GM21786 (cell line): ENCODE measurements around the gene RAD18.

Experiments
- ATAC-seq: cut with Tn5 transposase; IDR thresholded peaks from one replicate; pipeline ENCODE4 v1.9.1; 2021; ENCODE audit not compliant: unreplicated experiment

RAD18 gene

GRCh38 chr3:8963137-8963853 lies at the start of gene RAD18:
Gene RAD18 (minus strand): TSS chr3:8963472. CDS start chr3:8963385, 87 bp downstream.
- peak; percentile 96 for ATAC-seq

GRCh38 chr3:9012521-9012920 lies 49.2 kb upstream of the RAD18 start:
- ATAC-seq = no peak

- ATAC-seq = no peak
Measured at GRCh38 chr3:9009976-9010545, 46.8 kb upstream of the RAD18 start.

GRCh38 chr3:9008550-9009255 lies 45.4 kb upstream of the RAD18 start:
- ATAC-seq = no peak

DNA sequence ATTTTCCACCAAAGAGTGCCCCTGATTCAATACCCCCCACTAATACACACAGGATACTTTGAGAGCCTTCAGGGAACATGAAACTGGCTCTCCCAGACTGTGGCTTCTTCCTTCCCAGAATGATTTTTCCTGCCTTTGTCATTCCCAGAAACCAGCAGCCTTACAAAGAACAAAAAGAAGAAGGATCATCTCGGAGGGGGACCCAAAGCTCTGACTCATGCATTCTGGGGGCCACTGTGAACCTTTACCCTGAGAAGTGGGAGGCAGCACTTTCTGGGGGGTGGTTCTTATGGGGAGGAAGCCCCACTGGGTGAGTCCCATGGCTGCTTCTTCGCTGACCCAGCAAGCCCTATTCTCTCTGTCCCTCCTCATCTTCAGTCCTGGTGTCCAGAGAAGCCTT lies 44.7 kb upstream of the RAD18 start:
- ATAC-seq = no peak

DNA sequence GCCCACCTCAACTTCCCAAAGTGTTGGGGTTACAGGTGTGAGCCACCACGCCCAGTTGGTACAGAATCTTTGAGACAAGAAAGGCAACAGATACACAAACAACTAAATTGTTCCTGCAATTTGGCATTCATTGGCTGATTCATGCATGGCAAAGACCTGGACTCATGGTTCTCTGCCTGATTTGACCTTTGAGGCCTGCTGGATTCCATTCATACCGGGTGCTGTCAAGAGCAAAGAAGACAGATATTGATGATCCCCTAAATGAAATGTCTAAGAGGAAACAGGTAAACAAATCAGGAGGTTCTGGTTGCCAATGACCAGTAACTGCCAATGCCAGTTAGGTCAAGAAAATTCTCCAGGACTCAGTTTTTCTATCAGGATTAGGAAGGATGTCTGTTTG lies 43.9 kb upstream of the RAD18 start:
- ATAC-seq = no peak

DNA sequence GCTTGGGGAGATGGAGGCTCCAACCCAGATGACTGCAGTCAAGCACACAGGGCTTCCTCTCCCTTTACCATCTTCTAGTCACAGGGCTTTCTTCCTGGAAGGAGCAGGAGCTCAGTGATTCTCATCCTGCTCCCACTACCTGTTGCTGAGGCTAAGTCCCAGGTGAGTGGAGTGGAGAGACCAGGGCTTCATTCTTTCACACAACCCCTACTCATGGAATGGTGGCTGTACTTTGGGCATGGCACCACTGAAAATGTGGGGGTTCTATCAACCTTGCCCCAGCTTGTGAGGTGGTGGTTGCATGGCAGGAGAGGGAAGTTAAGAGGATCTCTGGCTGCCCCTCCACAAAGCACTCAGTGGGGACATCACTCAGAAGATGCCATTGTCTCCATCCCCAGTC lies 36.8 kb upstream of the RAD18 start:
- no peak for ATAC-seq

DNA sequence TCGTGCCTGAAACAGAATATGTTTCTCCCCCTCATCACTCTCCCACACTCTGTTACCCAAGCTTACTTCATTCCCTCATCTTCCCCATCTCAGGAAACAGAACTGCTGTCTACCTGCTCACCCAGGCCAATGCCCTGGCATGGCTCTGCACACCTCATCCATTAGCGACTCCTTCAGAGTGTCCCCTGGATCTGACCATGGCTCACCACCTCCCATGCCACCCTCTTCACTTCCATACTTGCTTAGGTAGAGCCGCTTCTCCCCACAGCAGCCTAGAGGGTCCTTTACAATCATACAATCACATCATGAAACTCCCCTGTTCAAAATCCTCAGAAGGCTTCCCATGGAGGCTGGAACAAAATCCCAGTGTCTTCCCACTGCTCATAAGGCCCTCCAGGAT lies 33.9 kb upstream of the RAD18 start:
- ATAC-seq = no peak

- ATAC-seq = no peak
Measured at GRCh38 chr3:8996681-8997121, 33.4 kb upstream of the RAD18 start.

DNA sequence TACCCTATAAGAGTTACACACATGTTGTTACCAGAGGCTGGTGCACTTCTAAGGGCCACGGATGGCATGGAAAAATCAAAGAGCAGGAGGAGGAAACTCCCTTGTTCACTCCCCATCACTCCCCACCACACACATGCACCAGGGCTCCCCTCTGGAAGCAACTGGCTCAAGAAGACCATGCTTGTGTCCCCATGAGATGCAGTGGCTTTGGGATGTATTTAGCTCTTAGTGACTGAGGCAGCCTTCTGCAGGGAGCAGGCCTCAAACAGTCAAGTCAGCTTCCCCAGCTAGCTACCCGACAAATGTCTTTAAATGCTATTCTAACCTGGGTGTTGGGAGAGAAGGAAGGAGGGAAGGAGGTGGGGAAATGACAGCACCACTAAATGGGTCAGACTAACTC lies 32.9 kb upstream of the RAD18 start:
- no peak for ATAC-seq

GRCh38 chr3:8994226-8994625 lies 31.0 kb upstream of the RAD18 start:
- ATAC-seq = no peak

DNA sequence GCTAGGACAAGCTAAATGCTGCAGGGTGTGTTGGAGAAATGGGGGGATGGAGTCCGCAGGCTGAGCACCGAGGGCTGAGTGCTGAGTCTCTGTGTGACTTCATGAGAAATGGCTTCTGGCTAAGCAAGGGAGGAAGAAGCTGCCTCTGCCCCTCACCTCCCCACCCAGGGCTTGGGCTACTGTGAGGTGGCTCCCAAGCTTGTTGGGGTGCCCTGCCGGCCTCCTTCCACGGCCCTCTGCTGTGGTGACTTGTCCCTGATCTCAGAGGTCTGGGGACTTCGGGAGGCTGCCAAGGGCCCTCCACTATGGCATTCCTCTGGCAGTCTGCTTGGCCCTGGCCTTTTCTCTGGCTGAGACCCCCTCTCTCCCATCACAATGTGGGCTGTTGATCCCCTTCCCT lies 30.1 kb upstream of the RAD18 start:
- ATAC-seq = no peak

DNA sequence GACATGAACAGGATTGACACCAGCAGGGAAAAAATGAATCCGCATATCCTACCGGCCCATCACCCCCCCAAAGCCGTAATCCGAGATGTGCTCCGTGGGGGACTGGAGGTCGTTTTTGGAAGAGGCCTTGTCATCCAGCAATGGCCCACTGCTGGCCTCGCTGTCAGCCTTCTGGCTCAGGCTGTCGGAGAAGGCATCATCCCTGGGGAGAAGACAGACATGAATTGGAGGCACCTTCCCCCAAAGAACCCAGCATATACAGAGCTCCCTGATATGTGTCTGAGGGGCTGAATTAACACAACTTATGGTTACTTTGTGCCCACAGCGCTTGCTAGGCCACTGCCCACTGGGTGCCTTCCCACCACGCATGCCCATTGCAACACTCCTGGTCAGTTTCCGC lies 29.6 kb upstream of the RAD18 start:
- no peak for ATAC-seq

GRCh38 chr3:8992199-8992598 lies 28.9 kb upstream of the RAD18 start:
- no peak for ATAC-seq

DNA sequence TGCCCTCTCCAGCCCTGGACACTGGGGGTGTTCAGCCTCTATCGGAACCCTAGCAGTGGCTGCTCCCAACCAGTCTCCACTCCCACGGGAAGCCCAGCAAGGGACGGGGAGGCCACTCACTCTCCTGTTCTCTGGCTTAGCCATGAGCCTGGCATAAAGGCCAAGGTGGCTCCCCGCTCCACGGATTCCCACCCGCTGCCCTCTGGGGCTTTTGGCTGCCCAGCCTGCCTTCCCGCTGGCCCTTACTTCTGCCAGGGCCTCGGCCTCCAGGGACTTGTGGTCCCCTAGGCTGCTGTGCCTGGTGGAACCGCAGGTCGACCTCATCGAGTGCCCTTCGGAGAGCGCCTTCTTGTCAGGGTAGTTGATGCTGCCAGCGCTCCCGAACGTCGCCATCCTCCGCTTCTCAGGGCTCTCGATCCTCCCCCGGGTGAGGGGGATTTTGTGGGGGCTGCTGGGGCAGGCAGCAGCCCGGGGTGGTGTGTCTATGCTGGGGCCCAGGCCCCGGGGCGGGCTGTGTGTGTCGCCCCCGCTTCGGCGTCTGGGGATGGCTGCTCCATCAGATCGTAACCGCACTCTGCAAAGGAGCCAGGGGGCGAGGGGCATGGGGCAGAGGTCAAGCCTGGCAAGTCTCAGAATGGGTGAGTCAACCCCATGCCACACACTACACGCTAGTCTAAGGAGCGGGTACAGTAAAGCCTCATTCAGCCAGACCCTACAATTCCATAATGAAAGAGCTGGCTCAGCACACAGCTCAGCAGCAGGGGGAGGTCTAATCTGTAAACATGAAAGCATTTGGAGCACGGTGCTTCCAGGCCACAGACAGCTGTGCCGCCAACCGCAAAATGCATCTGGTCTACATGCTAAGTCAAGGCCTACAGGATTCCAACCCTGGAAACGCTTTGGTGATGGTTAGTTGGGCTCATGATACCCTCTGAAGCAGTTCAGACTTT lies 27.3 kb upstream of the RAD18 start:
- ATAC-seq = no peak

GRCh38 chr3:8988791-8989558 lies 25.7 kb upstream of the RAD18 start:
- ATAC-seq = no peak

- no peak for ATAC-seq
Measured at GRCh38 chr3:8988384-8988655, 25.0 kb upstream of the RAD18 start.

GRCh38 chr3:8987645-8988383 lies 24.5 kb upstream of the RAD18 start:
- peak; percentile 92 for ATAC-seq

DNA sequence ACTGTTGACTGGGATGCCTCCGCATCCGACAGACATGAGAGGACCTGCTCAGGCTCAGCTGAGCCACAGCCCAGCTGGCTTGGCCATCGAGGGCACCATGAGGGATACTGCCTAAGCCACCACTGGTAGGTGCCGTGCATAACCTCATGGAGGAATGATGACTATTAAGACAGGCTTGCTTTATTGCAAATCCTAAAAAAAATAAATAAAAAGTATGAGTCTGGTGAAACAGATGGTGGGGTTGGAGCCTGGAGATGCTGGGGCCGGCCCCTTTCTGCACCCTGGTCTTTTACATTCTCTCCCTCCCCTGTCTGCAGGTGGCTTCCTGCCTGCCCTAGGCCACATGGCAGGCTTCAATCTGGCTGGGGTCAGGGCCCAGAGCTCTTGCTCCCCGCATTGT lies 24.0 kb upstream of the RAD18 start:
- ATAC-seq = no peak

- ATAC-seq = no peak
Measured at GRCh38 chr3:8986741-8987140, 23.5 kb upstream of the RAD18 start.
